GM18520 (cell line): ENCODE results near the gene SMYD3.

Experiments
- ATAC-seq: cut with Tn5 transposase; IDR thresholded peaks from one replicate; pipeline ENCODE4 v1.9.1; 2021; ENCODE audit not compliant: unreplicated experiment

SMYD3 gene

DNA sequence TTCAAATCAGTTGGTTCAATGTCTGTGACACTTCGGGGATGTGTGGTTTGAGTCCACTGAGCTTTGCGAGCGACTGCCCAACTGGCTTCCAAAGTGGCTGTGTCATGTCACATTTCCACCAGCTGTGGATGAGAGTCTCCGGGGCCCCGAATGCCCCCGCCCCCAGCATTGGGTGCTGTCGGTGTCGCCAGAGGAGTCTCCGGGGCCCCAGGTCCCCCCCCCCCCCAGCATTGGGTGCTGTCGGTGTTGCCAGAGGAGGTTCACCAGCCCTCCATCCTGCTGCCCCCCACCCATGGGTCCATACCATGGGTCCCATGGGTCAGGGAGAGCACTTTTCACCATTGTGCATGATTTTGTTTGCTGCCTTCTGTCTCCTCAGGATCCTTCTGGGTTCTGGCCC lies 9.0 kb upstream of the SMYD3 start:
- ATAC-seq, result no peak

DNA sequence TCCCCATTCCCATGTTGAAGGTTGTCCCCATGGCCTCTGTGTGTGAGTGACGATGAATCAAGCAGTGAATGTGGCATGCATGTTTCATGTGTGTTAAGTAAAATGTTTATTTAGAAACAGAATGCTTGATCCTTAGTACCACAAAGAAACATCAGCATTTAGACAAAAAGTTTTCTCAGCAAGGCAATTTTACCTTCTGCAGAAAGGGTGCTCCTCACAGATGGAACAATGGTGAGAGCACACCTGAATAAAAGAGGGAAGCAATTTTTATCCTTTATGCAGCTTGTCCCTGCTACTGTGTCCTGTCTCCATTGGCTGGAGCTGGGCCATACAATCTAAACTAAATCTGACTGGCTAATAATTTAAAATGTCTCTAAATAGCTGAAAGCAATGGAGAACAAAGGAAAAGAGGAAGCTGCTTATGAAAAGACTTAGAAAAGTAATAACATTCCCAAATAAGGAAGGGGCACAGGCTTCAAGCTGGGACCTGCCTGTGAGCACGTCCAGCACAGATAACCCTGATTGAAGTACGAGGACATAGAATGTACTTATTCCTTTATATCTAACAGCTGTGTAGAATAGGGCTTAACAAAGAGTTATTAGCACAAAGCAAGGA lies 8.4 kb upstream of the SMYD3 start:
- no peak for ATAC-seq

DNA sequence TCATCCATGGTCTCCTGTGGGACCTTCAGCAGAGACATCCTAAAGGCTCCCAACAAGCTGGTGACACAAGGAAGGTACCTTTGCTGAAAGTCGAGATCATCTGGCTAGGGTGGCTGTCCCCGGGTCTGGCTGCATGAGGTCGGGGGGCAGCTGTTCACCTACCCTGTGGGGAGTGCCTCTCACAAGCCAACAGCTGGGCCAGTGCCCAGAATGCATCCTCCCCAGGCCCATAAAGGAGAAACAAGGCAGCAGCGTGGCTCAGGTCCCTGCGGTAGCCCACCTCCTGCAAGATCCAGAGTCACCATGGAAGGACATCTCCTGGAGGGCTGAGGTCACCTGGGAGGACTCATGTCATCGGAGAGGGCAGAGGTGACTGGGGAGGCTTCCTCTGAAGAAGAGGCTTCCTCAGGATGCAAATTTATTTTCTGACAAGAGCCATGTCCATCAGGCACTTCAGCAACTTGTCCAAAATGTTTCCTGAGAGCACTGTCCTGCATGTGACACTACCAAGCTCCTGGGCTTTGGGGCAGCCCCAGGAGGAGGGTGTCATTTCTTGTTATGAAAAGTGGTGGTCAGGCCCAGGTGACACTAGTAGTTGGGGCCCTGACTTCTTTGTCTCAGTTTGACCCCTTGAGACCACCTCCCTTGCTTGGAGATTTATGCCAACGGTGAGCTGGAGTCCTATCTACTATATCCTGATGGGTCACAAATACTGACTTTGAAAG lies 6.7 kb upstream of the SMYD3 start:
- ATAC-seq, result no peak

DNA sequence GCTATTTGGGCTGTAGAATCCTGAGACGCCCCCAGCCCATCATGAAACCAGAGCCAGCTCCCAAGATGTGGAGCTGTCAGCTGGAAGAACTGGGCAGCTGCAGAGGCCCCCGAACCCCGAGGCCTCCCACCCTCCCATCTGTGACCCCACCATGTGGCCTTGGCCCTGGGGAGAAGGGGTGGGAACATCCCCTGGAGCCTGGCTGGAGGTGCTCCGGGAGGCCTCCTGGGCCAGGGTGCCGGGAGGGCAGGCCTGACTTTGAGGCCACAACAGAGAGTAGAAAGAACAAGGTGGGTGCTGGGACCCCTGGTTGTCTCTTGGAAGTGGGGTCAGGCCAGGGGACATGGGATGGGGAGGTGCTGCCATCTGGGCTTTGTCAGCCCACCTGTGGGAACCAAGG lies 6.0 kb upstream of the SMYD3 start:
- ATAC-seq, result no peak

DNA sequence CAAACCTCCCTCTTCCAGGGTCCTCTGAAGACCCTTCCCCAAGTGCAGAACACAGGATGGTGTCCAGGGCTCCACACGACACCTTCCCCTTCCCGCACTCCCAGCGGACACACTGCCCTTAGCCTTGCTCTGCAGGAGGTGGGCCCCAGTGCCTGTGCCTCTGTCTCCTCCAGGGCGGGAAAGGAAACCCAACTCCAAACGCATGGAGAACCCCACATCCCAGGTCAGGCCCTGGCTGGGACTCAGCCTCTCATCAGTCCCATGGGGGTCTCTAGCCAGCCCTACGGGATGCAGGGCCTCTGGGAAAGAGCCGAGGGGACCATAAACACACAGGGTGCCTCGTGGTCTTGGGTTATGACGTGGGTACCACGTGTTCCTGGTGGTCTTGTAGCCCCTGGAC lies 5.6 kb upstream of the SMYD3 start:
- ATAC-seq, result no peak

DNA sequence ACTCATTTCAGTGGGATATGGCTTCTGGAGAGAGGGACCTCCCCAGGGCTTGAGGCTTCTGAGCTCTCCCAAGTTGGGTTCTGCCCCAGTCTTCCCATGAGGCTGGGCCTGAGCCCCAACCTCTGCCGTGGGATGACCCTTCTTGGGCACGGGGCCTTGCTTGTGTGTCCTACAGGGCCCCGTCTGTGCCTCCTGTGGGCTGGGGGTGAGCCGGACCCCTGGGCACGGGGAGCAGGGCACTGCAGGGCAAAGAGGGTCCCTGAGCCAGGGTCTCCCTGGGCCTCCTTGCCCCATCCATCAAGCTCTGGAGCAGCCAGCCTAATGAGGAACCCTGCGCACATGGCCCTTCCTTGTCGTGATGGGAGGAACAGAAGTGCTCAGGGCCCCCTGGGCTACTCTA lies 5.2 kb upstream of the SMYD3 start:
- ATAC-seq, result no peak

DNA sequence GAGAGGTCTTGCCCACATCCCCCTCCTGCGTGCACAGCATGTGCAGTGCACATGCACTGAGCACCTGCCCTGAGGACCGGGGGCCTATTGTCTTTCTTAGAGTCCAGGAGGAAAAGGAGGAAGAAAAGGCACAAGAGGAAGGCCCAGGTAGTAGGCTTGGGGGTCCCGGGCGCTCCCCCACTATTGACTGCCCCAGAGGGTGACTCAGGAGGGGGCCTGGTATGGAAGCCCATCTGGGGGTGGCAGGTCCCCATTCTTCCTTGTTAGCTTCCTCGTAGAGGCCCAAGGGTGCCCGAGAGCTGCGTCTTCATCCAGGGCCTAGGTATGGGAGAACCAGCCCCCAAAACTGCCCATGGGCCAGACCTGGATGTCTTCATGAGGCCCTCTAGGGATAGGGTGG lies 4.1 kb upstream of the SMYD3 start:
- no peak for ATAC-seq

DNA sequence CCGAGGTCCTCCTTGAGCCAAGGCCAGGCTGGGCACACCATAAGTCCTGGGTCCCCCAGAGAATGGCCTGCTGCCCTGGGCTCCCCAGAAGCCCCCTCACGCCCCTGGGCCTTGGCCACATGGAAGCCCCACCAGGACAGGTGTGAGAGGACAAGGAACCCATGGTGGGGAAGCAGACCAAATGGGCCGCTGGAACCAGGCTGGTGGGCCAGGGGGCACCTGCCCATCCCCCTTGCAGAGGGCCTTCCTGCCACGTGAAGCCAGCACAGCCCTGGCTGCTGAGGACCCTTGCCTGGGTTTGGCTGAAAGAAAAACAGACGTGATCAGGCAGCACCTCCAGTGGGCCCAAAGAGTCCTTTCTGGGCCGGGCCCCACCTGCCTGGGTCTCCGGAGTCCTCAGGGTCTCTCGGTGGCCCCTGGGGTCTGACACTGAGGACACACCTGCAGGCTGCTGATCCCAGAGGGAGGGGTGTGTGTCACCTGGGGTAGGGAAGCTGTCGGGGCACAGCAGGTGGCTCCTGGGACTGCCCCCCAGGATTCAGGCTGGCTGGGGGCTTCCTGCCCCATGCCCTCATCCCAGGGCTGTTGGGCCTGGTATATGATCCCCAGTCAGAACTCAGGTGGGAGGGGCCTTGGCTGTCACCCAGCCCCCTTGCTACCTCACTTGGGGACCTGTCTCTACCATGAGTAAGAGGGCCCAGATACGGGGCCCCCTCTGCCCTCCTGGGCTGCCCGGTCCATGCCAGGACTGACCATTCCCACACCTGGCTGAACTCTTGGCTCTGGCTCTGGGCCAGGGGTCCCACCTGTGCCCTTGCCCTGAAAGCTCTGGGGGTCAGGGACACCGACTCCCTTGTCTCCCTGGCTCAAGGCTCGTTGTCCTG lies 3.3 kb upstream of the SMYD3 start:
- ATAC-seq, result no peak

DNA sequence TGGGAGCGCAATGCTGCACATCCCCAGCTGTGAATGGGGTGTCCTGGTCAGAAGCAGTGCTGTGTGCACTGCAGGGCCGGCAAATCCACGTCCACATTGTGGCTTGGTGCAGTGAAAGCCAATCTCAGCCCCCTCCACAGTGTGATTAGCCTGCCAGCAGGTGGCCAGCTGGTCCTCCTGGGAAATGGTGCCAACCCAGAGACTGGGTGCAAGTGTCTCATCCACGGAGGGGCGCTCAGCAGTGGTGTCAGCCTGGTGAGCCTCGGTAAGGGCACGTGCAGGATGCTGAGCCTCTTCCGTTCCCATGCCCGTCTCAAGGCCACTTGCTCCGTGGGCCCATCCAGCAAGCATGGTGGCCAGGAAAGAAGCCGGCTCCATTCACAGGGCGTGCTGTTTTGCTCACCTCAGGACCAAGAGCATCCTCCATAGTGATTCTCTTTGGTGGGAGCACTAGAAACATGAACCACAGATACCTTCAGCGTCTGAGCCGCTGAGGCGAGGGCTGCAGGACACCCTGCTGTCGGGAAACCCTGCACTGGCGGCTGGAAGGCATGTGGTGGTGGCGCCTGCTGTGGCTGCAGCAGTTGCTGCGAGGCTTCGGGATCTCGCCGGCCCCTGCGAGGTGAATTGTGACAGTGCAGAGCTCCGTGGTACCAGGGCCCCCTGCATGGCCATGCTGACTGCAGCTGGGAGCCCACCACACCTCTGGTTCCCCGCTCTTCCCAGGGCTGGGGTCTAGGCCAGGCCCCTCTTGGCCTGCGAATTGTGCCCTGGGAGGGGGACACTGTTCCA lies 2.0 kb upstream of the SMYD3 start:
- ATAC-seq, result no peak

DNA sequence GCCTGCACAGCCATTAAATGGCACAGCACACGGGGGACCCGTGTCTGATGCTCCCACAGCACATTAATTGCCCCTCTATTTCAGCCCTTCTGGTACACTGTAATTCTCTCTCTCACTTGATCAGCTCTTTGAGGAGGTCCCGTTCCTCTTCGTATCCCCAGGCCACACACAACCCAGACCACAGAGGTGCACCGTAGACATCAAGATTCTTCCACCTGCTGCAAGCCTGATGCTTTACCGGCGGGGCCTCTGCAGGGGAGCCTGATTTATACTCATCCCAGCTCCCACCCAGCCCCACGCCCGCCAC lies 759 bp downstream of the SMYD3 start:
- ATAC-seq, result no peak

DNA sequence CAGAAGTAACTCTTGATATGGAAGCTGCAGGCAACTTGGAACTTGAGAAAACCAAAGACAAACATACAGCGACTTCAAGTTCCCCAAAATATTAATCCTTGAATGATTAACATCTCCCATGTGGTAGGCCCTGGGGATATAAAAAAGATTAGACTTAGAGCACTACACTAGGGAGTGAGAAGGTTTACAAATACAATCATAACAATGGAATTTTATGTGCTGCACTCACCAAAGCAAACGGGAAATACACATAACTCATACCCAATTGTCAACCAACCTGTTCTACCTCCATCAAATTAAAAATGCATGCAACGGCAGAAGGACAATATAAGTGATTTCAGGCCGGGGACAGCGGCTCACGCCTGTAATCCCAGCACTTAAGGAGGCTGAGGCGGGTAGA lies 3.7 kb downstream of the SMYD3 start:
- ATAC-seq, result no peak

DNA sequence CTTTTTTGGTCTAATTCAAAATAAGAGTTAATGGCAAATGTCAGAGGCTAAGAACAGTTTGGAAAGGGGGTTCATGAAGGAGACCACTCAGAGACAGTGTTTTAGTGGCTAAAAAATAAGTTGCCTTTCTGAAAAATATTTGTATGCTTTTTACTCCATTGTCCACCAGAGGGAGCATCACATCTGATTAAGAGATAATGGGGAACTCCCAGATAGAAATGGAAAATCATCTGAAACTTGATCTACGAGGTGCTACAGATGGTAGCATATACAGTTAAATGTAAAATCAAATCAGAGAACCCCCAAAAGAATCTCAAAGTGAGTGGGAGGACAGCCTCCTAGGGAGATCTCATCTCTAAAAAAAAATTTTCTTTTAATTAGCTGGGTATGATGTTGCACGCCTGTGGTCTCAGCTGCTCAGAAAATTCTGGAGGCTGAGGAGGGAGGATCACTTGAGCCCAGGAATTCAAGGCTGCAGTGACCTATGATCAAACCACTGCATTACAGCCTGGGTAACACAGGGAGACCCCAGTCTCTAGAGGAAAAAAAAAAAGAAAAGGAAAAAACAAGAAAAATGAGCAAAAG lies 9.7 kb downstream of the SMYD3 start:
- no peak for ATAC-seq

DNA sequence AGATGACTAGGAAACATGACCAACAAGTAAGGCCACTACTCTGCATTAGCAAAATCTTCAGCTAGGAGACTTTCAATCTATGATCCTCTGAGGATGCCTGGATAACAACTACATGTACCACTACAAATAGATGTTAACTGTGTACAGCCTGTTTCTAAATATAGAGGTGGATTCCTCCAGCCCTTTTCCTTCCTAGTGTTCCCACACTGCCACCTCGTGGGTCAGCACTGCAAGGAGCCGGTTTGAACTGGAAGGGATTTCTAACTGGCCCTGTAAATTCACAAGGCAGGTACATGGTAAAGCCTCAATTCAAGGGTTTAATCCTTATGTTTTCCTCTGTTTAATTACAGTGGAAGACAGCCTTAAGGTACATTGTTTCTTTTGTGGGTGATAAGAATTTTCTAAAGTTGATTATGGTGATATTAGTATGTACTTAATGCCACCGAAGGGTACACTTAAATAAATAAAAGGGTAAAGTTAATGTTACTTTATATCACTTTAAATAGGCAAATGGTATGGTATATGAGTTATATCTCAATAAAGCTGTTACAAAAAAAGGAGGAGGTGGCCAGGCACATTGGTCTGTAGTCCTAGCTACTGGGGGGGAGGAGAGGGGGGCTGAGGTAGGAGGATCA lies 14.4 kb downstream of the SMYD3 start:
- ATAC-seq, result no peak

DNA sequence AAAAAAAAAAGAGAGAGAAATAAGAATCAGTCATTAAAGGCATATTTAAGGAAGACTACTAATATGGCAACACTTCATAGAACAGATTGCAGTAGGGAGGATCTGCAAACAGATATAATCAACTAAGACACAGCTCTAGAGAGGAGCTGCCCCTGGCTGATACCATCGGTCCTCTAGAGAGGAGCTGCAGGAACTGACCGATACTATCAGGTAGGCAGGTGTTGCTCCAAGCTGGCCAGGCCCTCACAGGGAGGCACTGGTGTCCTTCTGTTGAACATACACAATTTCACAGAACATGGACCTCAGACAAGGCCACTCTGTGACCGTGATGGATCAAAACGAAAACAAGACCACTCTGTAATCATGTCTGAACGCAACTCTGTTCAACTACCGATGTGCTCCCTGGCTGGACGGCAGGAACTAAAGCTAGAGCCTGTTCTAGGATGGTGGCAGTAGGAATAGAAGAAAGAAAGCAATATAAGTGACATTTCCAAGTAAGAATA lies 15.5 kb downstream of the SMYD3 start:
- no peak for ATAC-seq

DNA sequence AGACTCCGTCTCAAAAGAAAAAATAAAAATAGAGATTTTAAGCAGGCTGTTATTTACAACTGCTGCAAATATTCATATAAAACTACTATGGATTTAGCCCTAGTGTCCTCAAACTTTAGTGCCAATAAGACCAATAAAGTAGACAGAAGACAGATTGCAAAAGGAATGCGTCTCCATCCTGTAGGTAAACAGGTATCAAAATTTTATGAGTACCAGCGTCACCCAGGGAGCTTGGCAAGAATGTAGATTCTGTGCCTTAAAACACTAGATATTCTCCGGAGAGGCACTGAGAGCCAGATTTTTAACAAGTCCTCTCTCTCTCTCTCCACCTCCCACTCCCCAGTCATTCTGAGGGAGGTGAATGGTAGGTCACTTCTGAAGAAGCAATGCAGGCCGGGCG lies 18.4 kb downstream of the SMYD3 start:
- no peak for ATAC-seq

DNA sequence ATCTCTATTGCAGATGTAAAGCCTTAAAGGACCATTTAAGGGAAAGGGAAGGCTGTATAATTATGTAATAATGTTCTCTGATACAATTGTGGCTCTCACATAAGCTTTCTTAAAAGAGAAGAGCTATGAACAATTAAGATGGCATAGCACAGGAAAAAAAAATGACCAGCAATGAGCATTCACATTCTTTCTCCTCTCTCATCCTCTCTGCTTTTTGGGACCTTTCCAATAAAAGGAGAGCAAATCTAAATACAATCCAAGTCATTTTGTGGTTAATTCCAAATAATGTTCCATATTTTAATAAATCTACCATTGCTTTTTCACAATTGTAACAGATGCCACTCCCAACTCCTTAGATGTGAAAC lies 23.5 kb downstream of the SMYD3 start:
- ATAC-seq, result no peak

DNA sequence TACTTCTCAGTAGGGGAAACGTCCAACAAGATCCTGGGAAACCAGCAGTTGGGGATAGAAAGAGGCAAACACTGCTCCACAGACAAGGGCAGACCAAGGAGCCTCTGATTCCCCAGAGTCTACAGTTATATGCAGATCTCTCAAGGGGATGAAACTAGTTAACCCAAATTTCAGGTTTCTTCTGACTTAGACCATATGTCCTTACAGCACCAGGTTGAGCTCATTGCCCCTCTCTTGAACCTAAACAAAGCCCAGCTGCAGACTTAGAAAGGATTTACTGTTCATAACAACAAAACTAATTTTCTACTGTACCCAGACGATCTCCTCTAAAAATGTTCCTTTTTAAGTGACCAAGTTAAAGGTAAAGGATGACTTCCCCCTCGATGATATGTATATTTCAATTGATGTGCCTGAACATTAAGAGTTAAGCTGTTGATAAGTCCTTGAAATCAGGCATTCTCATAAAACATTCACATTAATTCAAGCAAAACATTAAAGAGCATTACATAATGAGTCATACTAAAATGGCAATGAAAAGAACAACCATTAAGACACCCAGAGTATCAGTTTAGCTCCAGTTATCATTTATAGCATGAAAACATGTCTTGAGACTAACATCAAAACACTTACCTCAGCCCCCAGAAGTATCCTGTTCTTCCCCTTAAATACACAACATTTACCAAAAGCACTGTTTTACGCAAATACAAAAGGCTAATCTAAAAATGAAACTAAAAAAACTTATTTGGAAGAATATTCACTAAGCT lies 24.1 kb downstream of the SMYD3 start:
- peak; percentile 43 for ATAC-seq

DNA sequence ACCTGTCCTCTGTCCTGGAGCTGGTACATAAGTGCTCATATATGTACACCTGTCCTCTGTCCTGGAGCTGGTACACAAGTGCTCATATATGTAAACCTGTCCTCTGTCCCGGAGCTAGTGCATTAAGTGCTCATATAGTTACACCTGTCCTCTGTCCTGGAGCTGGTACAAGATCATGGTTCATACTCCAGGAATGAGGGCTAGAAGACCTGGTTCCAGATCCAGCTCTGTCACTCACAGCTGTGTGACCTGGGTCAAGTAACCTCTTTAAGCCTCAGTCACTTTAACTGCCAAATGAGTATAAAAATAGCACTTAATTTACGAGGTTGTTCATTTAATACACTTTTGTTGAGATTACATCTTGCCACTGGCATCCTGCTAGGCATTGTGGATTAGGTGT lies 28.0 kb downstream of the SMYD3 start:
- ATAC-seq, result no peak

DNA sequence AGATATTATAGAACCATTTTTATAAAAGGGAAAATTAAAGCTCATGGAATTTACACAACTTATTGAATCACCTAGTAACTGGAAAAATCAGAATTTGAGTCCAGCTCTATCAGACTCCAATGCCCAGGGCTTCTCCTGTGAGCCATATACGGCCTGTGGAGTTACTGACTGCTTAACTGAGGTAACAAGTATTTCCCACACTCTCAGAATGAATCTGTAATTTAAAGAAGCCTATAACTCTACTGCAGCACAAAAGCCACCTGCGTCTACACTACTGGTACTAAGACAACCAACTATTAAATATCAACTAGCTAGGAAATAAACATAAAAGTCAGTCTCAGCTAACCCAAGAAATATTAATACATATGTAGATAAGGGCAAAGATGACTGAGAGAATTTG lies 29.4 kb downstream of the SMYD3 start:
- ATAC-seq, result no peak

DNA sequence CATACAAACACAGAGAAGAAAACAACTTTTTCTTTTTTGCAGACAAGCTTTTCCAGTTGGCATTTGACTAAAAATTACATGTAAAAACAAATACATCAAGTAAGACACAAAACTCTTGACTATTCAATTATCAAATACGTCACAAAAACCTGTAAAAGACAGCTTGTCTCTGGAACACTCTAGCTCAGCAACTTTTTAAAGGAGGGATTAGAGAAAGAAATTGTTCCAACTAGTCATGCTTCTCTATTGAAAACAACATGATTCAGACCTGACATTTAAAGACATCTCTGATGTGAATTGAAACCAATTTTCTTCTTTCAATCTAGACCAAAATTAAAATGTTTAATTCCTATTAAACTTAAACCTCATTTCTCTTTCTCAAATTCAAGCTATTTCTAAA lies 30.3 kb downstream of the SMYD3 start:
- no peak for ATAC-seq
